ENCODE data around the gene HSPA14.
A peak's percentile ranks its signal among the peaks of the same experiment; 100 is the strongest.

The HSPA14 gene

GRCh38 chr10:14873090-14873760, 35.1 kb downstream of the HSPA14 start:
- DNase-seq (ENCODE audit: low read depth in 2 of 2), result peak; percentile 74 to 75
- no peak for TF ChIP-seq CTCF (IDR thresholded peaks at IDR 0.05; ENCODE audit: low read depth, low read length)

GRCh38 chr10:14875941-14876340, 37.8 kb downstream of the HSPA14 start:
- no peak for DNase-seq (ENCODE audit: low read depth in 2 of 2)
- H3K4me3 ChIP-seq (replicated peaks in 1 of 2; ENCODE audit: low read depth in 2 of 2, low read length in 2 of 2), result no peak overlapping the region
- TF ChIP-seq CTCF (IDR thresholded peaks at IDR 0.05; ENCODE audit: low read depth, low read length), result no peak

More at GRCh38 chr10:14873090-14873760, 35.1 kb downstream of the HSPA14 start:
- H3K4me3 ChIP-seq (replicated peaks in 1 of 2; ENCODE audit: low read depth in 2 of 2, low read length in 2 of 2), result no peak overlapping the region

DNA sequence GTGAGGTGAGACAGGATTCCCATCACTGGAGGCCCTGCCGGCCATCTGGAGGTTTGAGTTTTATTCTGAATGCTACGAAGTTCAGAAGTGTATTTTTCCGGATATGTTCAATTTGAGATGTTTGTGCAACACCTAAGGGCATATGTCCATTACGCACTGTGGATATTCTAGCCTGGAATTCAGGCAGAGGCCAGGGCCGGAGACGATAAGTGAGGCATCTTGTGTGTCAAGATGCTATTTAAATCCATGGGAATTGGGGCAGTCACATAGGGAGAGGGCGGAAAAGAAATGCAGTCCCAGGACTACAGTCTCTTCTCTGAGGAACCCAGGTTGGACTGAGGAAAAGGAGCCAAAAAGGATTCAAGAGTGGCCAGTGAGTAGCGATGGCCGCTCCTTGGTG, 38.7 kb downstream of the HSPA14 start:
- DNase-seq (ENCODE audit: low read depth in 2 of 2), result peak in 1 of 2 donors; percentile 28
- peak overlapping the region in 1 of 2 donors; percentile 97 for H3K4me3 ChIP-seq (replicated peaks in 1 of 2; ENCODE audit: low read depth in 2 of 2, low read length in 2 of 2)

GRCh38 chr10:14878266-14879123, 40.4 kb downstream of the HSPA14 start, which contains the start of gene SUV39H2:
TSS of gene SUV39H2 (plus strand) at chr10:14878866. CDS start at chr10:14878889, 23 bp downstream.
- TF ChIP-seq CTCF (IDR thresholded peaks at IDR 0.05; ENCODE audit: low read depth, low read length), result no peak
- peak; percentile 94 to 97 for DNase-seq (ENCODE audit: low read depth in 2 of 2)
- peak within 1 kb of the TSS; percentile 97 to 99 for H3K4me3 ChIP-seq (replicated peaks in 1 of 2; ENCODE audit: low read depth in 2 of 2, low read length in 2 of 2)

More for the DNA sequence above, 38.7 kb downstream of the HSPA14 start:
- no peak for TF ChIP-seq CTCF (IDR thresholded peaks at IDR 0.05; ENCODE audit: low read depth, low read length)

- DNase-seq (ENCODE audit: low read depth in 2 of 2), result peak; percentile 9 to 11
- peak overlapping the region; percentile 65 to 85 for H3K4me3 ChIP-seq (replicated peaks in 1 of 2; ENCODE audit: low read depth in 2 of 2, low read length in 2 of 2)
- no peak for TF ChIP-seq CTCF (IDR thresholded peaks at IDR 0.05; ENCODE audit: low read depth, low read length)
Observed at GRCh38 chr10:14879124-14879927, 41.2 kb downstream of the HSPA14 start.

GRCh38 chr10:14879928-14880193, 41.8 kb downstream of the HSPA14 start:
- peak overlapping the region; percentile 65 to 85 for H3K4me3 ChIP-seq (replicated peaks in 1 of 2; ENCODE audit: low read depth in 2 of 2, low read length in 2 of 2)
- DNase-seq (ENCODE audit: low read depth in 2 of 2), result no peak

More at GRCh38 chr10:14879928-14880193, 41.8 kb downstream of the HSPA14 start:
- TF ChIP-seq CTCF (IDR thresholded peaks at IDR 0.05; ENCODE audit: low read depth, low read length), result no peak

Data from cardiac fibroblast (primary cell).